NCI-H1694 treated with DMSO at 0.1 percent for 48 hours (cell line): ENCODE data around the gene MMS19.
"Not testable (repeated sequence)": the region's sequence is repeated elsewhere in the genome, so short reads cannot be mapped to it uniquely, and the experiment has no call there.

Experiments
- DNase-seq: peaks from one replicate; lab custom pipeline; 2025; lab: John Stamatoyannopoulos, UW

The MMS19 gene

DNA sequence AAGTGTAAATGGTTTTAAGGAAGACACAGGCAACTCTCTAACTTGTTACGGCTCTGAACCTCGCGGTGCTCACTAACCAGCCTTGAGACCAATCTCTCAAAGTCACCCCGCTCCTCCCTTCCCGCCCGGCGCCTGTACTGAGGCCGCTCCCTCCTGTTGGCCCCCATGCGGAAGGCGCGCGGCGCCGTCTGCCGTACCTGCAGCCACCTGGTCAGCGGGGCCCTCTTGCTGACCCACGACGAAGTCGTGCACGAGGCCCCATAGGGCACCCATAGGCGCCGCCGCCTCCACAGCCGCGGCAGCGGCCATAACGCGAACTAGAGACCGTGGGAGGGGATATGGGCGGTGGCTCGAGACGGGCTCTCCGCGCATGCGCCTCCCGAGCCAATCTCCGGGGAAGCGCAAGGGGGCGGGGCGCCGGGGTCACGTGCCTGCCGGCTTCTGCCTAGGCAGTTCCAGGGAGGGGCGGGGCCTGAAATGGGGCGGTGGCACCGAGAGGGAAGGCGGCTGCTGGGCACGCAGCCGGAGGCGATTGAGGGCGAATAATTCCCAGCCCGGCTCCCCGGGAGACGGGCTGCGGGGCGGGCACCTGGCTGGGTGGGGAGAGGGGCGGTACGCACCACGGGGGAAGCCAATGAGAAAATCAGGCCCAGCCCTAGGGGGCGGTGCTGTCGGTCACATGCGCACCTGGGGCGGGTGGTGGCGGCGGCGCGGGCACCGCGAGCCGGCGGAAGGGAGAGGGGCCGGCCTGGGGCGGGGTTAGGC, at the start of gene MMS19:
Gene MMS19 (minus strand): TSS at position 347 of the 765 bp plus-strand sequence. CDS start 38 bp downstream, at position 309.
- peak; percentile 96 for DNase-seq

- DNase-seq, result no peak
These were observed 49.7 kb upstream of the MMS19 start for GRCh38 chr10:97547962-97548361.

DNA sequence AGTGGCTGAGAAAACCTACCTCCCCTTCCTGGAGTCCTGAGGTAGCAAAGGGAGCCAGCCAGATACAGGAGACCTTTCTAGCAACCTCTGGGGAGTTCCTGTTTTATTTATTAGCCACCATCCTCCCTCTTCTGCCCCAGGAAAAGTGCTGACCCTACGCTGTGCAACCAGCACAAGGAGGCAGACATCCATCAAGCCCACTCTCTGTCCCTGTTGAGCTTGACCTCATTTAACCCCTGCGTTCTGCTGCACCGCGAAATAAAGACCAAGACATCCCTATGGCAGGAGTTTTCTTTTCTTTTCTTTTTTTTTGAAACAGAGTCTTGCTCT, 49.0 kb upstream of the MMS19 start:
- no peak for DNase-seq

DNA sequence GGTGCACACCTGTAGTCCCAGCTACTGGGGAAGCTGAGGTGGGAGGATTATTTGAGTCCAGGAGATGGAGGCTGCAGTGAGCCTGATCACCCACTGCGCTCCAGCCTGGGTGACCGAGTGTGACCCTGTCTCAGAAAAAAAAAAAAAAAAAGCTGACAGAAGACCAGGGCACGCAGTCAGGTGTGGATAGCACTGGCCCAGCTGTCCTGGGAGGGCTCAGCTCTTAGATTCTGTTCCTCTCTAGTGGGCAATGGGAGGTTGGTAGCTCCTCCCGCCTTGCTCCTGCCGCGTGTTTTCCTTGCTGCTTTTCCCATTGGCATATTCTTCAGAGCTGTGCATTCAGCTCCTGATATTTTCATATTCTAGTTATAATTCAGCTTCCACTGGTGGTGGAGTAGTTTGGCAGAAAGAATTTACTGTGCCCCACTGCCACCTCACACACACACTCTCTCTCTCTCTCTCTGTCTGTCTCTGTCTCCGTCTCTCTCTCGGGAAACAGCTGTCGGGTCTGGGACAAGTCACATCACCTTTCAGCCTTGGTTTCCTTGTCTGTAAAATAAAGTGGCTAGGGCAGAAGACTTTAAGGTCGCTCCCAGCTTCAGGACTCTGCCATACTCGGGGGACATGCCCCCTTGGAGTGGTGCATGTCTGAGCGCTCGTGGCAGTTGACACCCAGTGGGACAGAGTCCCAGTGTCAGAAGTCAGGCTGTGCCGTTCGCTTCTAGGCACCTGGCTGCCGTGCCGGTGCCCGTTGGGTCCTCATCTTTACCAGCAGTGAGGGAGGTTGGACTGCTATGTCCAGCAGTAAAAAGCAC, 48.4 kb upstream of the MMS19 start:
- DNase-seq, result no peak

GRCh38 chr10:97543025-97543546, 44.9 kb upstream of the MMS19 start:
- no peak for DNase-seq

GRCh38 chr10:97542169-97543024, 44.2 kb upstream of the MMS19 start:
- peak; percentile 2 for DNase-seq

DNA sequence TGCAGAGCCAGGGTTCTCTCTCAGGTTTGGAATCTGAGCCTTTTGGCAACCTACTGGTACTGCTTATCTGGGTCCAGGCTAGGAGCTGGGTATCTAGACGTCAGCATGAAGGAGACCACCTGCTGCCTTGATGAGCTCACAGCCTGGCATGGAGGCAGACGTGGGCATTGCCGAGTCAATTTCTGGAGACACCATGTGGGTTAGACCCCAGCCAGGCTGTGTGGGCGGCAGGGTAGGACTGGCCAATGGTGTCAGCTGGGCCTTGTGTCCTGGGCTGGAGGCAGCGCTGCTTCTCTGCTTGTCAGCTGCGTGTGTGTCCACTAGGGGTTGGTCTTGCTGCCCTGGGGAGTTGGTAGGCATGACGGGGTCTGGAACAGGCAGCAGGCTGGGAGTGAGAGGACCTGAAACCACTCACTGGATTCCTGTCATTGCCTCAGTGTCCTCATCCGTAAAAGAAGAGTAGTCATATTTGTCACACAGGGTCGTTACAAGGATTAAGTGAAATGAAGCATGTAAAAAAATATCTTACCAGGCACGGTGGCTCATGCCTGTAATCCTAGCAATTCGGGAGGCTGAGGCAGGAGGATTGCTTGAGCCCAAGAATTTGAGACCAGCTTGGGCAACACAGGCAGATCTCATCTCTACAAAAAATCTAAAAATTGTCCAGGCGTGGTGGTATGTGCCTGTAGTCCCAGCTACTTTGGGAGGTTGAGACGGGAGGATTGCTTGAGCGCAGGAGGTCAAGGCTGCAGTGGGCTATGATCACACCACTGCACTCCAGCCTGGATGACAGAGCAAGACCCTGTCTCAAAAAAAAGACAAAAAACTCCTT, 42.7 kb upstream of the MMS19 start:
- DNase-seq, result no peak

DNA sequence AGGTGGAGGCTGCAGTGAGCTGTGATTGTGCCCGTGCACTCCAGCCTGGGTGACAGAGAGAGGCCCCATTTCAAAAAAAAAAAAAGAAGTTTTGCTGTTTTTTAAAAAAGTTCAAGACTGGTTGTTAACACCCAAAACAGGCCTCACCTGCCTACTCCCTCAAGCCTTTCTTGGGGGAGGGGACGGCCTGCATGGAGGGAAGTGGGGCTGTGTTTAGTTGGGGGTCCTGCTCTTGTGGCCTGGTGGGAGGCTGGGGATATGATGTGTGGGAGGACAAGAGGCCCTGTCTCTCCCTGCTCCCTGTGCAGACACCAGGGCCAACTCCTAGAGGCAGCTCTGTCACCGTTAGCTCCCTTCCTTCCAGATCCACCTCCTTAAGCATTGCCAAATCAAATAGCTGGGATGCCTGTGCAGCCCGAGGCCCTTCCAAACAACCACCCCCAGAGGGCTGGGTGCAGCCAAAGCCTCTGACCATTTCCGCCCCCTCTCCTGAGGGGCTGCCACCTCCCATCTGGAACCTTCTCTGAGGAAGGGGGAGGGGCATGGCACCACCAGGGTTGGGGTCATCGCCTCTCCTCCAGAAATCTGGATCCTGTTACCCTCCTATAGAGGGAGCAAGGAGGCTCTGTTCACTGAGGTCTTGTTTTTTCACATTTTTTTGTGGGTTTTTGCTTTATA, 41.4 kb upstream of the MMS19 start:
- no peak for DNase-seq

DNA sequence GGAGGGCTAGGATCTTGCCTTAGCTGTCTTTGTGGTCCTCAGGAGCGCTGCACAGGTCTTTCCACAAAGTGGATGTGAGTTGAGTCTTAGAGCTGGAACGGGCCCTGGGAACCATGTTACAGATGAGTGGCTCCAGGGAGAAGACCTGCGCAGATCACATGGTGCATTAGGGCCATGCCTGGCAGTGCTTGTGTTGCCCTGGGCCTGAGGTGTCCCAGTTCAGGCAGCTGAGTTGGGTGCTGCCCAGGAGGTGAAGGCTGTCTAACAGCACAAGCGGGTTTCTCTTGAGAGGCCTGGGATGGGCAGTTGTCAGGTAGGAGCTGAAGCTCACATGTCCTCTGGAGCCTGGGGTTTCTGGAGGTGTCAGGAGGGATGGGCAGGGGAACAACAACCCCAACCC, 40.6 kb upstream of the MMS19 start:
- no peak for DNase-seq

DNA sequence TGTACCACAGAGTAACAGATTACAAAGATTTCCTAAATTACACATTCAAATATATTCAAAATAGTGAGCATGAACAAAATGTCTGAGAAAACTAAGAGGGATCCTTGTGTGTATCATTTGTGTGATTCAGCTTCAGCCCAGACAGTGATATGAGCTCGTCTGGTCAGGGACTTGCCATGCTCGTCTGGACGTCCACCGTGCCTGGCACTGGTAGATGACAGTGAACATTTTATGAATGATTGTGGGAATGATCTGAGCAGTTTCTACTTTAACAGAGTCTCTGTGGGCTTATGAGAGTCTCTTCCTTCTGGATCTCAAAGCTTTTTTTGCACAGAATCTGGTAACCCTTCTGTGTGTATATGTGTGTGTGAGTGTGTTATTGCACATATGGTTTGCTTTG, 40.2 kb upstream of the MMS19 start:
- DNase-seq, result no peak

DNA sequence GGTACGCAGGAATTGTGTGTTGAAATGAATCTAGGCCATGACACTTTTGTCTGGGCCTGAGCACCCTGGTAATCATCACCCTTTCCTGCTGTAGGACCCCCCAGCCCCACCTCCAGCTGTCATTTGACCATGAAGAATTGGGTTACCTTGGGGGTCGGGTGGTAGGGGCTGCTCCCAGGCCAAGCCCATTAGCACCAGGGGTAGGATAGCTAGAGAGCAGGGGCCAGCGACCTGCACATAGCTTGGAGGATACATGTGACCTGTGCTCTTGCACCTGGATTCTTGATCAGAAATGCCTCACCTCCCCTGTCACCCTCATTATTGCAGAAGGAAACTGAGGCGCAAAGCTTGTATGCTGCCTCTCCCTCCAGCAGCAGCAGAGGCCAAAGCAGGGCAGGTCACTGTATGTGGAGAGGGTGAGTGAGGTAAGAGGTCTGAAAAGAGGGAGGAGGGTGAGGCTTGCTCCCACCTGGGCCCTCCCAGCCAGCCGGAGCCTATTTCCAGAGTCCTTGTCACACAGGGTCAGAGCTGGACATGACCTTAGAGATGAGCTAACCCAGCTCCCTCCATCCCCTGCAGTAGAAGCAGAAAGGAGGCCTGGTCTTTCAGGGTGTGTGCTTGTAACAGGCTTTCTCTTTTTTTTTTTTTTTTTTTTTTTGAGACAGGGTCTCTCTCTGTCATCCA, 39.1 kb upstream of the MMS19 start:
- no peak for DNase-seq

DNA sequence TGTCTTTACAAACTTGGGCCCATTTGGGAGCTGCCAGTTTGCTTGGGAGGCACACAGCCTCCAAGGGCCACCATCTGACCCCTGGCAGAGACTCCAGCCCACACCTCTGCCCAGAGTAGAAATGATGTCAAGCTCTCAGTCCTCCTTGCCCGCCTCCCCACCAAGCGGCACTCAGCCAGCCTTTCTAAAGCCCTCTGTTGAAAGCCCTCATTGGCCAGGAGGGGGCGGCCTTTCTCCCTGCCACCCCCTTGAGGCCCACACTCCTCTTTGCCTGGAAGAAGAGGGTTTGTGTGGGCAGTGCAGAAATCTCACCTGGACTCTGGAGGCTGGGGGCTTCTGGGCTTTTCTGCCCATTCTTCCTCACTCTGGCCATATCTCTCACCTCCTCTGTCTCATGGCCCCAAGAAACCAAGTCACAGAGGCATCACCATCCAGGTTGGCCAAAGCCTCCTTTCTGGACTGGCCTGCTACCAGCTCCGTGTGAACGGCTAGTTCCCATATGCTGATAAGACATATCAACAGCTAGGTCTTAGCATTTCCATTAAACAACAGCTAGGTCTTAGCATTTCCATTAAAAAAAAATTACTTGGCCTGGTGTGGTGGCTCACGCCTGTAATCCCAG, 36.6 kb upstream of the MMS19 start:
- DNase-seq, result no peak

DNA sequence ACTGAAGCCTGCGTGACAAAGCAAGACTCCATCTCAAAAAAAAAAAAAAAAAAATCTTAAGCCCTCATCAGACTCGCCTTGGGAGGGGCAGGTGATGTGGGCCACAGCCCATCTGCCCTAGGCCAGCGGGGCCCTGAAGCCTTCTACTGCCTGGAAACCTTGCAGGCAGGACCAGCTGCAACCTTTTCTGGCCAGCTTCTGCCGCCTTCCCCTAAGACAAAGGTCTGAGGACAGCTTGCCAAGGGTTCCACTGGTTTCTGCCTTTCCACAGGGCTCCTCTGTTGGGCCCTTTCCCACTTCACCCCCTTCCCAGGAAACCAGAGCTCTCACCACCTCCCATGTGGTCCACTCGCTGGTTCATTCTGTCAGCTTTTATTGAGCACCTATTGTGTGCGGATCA, 35.7 kb upstream of the MMS19 start:
- DNase-seq, result no peak

DNA sequence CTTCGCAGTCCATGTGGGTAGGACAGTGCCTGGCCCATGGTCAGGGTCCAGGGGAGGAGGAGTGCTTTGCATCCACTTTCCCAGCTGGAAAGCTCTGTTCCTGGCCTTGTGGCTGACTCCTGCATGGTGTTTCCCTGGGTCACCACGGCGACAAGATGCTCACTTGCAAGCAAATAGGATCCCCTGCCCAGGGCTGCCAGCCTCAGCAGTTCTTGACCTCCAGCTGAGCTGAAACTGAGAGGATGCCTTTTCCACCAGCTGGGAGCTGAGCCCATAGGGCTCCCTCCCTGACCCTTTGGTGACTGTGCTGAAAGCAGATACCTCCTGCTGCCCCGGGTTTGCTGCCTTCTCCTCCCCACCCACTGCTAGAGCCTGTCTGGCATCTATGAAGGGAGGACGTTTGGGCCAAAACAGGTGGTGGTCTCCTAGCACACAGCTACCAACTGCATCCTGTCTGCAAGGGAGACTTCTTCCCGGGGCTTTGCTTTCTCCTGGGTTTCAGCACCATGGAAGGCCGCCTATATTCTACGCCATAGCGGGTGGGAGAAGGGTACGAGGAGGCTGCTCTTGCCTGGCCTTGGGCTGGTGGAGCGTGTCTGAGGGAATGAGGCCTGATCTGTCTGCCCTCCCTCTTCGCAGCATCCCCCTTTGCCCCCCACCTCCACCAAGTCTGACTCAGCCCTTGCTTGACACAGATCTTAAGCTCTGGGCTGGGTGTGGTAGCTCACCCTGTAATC, 34.9 kb upstream of the MMS19 start:
- DNase-seq, result no peak

GRCh38 chr10:97531401-97531986, 33.3 kb upstream of the MMS19 start:
- DNase-seq, result no peak

DNA sequence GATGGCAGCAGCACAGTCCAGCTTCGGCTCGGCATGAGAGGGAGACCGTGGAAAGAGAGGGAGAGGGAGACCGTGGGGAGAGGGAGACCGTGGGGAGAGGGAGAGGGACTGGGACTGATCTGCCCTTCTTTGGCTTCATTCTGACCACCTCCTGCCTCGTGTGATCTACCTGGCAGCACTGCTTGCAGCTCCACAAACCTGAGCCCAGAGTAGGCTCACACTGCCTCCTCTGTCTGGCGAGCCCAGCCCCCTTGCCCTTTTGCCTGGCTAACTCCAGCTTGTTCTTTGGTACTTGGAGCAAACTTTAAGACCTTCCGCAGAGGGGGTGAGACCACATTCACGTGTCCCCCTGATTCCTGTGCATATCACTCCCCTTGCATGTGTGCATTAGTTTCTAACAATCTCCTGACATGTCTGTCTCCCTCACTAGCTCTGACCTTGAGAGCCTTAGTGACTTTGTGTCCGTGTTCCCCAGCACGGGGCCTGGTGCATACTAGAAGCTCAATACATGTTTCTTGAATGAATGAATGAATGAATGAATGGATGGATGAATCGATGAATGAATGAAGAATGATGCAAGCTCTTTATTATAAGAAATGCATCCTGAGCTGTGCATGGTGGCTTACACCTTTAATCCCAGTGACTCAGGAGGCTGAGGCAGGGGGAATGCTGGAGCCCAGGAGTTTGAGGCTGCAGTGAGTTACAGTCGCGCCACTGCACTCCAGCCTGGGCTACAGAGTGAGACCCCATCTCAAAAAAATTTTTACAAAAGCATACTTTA, 31.7 kb upstream of the MMS19 start:
- no peak for DNase-seq

DNA sequence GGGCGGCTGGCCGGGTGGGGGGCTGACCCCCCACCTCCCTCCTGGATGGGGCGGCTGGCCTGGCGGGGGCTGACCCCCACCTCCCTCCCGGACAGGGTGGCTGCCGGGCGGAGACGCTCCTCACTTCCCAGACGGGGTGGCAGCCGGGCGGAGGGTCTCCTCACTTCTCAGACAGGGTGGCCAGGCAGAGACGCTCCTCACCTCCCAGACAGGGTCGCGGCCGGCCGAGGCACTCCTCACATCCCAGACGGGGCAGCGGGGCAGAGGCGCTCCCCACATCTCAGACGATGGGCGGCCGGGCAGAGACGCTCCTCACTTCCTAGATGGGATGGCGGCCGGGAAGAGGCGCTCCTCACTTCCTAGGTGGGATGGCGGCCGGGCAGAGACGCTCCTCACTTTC, 30.7 kb upstream of the MMS19 start:
- DNase-seq, result not testable (repeated sequence)

DNA sequence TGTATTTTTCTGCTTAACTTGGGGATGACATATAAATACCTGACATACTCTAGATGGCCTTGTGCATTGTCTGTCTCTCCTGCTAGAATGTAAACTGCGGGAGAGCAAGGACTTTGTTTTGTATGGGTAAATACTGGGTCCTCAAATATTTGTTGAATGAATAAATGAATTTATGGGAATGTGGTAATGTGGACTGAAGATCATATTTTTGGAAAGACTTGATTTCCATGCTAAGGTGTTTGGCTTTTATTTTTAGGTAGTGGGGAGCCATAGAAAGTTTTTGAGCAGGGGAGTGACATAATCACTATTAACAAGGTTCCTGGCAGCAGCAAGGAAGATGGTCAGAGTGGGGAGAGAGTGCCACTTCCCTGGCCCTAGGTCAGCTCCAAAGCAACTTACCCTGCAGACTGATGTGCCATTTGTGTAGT, 27.5 kb upstream of the MMS19 start:
- DNase-seq, result no peak
